H1 (cell line): ENCODE data around the gene CLBA1. TPM values are rescaled to one million over a fixed set of nuclear protein-coding genes. Genes with fewer than 3 reads are reported as not detected.
"Not testable (repeated sequence)": the region's sequence is repeated elsewhere in the genome, so short reads cannot be mapped to it uniquely, and the experiment has no call there.

ENCODE experiments used
- CTCF ChIA-PET: fragments of 300-600 bp; sonication (Branson Sonifier 250); formaldehyde crosslinking; loops from one replicate; lab custom pipeline; 2021; ENCODE audit not compliant: partially characterized antibody; lab: Charles Lee
- POLR2A ChIA-PET: fragments of 300-600 bp; sonication (Branson Sonifier 250); formaldehyde crosslinking; loops from one replicate; lab custom pipeline; 2021; ENCODE audit warnings: inconsistent platforms; ENCODE audit not compliant: partially characterized antibody; lab: Charles Lee
- DNase-seq, 2 experiments: peaks; one replicate each; pipeline versions ENCODE4 v3.0.0 to v3.0.0-alpha.2; 2010 to 2022; ENCODE audit warnings: low spot score in 2 of 2, low read depth in 1 of 2, mixed read lengths in 1 of 2
- FAIRE-seq: peaks from 2 replicates; lab custom pipeline; 2011; peaks lifted over from hg19 to GRCh38; lab: Jason Lieb, UNC
- H2AFZ ChIP-seq: 2 replicates; pipeline ENCODE4 v1.8.1; 2012; ENCODE audit warnings: low read length, inconsistent platforms
- H2AK5ac ChIP-seq: 2 replicates; pipeline ENCODE4 v1.6.1; 2013; ENCODE audit warnings: low read depth, low read length
- H2BK120ac ChIP-seq: replicated peaks from 2 replicates; pipeline ENCODE3; 2013; ENCODE audit warnings: low read depth, low read length, inconsistent platforms
- H2BK12ac ChIP-seq: 2 replicates; pipeline ENCODE4 v1.6.1; 2013; ENCODE audit warnings: low read depth, low read length
- H2BK15ac ChIP-seq: 2 replicates; pipeline ENCODE4 v1.6.1; 2013; ENCODE audit warnings: low read length
- H2BK20ac ChIP-seq: 2 replicates; pipeline ENCODE4 v1.6.1; 2013; ENCODE audit warnings: low read length
- H2BK5ac ChIP-seq: 2 replicates; pipeline ENCODE4 v1.6.1; 2013; ENCODE audit warnings: low read depth, low read length
- H3K14ac ChIP-seq: 2 replicates; pipeline ENCODE4 v1.6.1; 2013; ENCODE audit warnings: inconsistent platforms; ENCODE audit not compliant: insufficient read length
- H3K18ac ChIP-seq: 2 replicates; pipeline ENCODE4 v1.6.1; 2013; ENCODE audit warnings: low read length; ENCODE audit errors: extremely low read depth
- H3K23ac ChIP-seq: 2 replicates; pipeline ENCODE4 v1.6.1; 2013; ENCODE audit warnings: inconsistent platforms; ENCODE audit not compliant: insufficient read length
- H3K23me2 ChIP-seq: 2 replicates; pipeline ENCODE4 v1.6.1; 2013; ENCODE audit warnings: low read depth, low read length
- H3K27ac ChIP-seq: 2 replicates; pipeline ENCODE4 v1.6.1; 2011; ENCODE audit warnings: low read depth, low read length, inconsistent platforms
- H3K27me3 ChIP-seq, 4 experiments: replicated peaks in 1 of 4; 1 replicate in 1 of 4; 2 replicates in 3 of 4; pipeline versions ENCODE4 v1.6.1 to v1.8.1; 2011 to 2013; ENCODE audit warnings: low read length in 3 of 4, mild to moderate bottlenecking in 3 of 4, inconsistent platforms in 2 of 4, mixed read lengths in 2 of 4, moderate library complexity in 1 of 4; ENCODE audit not compliant: control insufficient read depth in 3 of 4, insufficient read depth in 3 of 4; ENCODE audit errors: extremely low read depth in 1 of 4
- H3K36me3 ChIP-seq, 4 experiments: 2 replicates each; pipeline versions ENCODE4 v1.6.1 to v1.8.1; 2011 to 2013; ENCODE audit warnings: mild to moderate bottlenecking in 4 of 4, low read length in 3 of 4, moderate library complexity in 2 of 4, control low read depth in 1 of 4, inconsistent platforms in 1 of 4; ENCODE audit not compliant: insufficient read depth in 4 of 4, control insufficient read depth in 2 of 4
- H3K4ac ChIP-seq: replicated peaks from 2 replicates; pipeline ENCODE3; 2013; ENCODE audit warnings: low read length, low read depth, mixed read lengths, inconsistent platforms; ENCODE audit not compliant: insufficient read length
- H3K4me1 ChIP-seq, 4 experiments: replicated peaks in 1 of 4; 1 replicate in 1 of 4; 2 replicates in 3 of 4; pipeline versions ENCODE4 v1.6.1 to v1.8.1; 2011 to 2013; ENCODE audit warnings: low read length in 3 of 4, inconsistent platforms in 2 of 4, mixed read lengths in 1 of 4; ENCODE audit not compliant: insufficient read depth in 4 of 4, control insufficient read depth in 3 of 4
- H3K4me2 ChIP-seq, 2 experiments: 2 replicates each; pipeline versions ENCODE4 v1.6.1 to v1.8.1; 2011 to 2013; ENCODE audit warnings: low read depth in 2 of 2, low read length in 2 of 2, control low read depth in 1 of 2, inconsistent platforms in 1 of 2, mild to moderate bottlenecking in 1 of 2; ENCODE audit not compliant: insufficient read depth in 1 of 2
- H3K4me3 ChIP-seq, 4 experiments: fragments of 200-600, 300-600 bp in 1 of 4; sonication (generic), shearing (Covaris generic), sonication (Bioruptor Twin) in 1 of 4; 2 replicates each; pipeline versions ENCODE4 v1.5.1 to v1.8.1; 2011 to 2016; ENCODE audit warnings: low read length in 4 of 4, low read depth in 3 of 4, control low read depth in 2 of 4, inconsistent platforms in 2 of 4, mild to moderate bottlenecking in 2 of 4, mixed read lengths in 1 of 4, moderate library complexity in 1 of 4; ENCODE audit not compliant: insufficient read depth in 2 of 4; ENCODE audit errors: extremely low read depth in 1 of 4
- H3K56ac ChIP-seq: replicated peaks from 2 replicates; pipeline ENCODE3; 2013; ENCODE audit warnings: low read depth, mild to moderate bottlenecking, mixed read lengths, low read length, inconsistent platforms; ENCODE audit not compliant: insufficient read length
- H3K79me1 ChIP-seq: 2 replicates; pipeline ENCODE4 v1.6.1; 2013; ENCODE audit warnings: low read depth, low read length, control low read depth
- H3K79me2 ChIP-seq, 2 experiments: 2 replicates each; pipeline versions ENCODE4 v1.6.1 to v1.8.1; 2012 to 2013; ENCODE audit warnings: low read length in 2 of 2, mild to moderate bottlenecking in 2 of 2, inconsistent platforms in 1 of 2; ENCODE audit not compliant: insufficient read depth in 2 of 2, control insufficient read depth in 1 of 2
- H3K9ac ChIP-seq, 4 experiments: replicated peaks in 1 of 4; 1 replicate in 1 of 4; 2 replicates in 3 of 4; pipeline versions ENCODE4 v1.6.1 to v1.8.1; 2011 to 2013; ENCODE audit warnings: low read depth in 3 of 4, low read length in 3 of 4, control low read depth in 2 of 4, mild to moderate bottlenecking in 2 of 4, moderate library complexity in 2 of 4, inconsistent platforms in 1 of 4; ENCODE audit errors: extremely low read depth in 1 of 4
- H3K9me3 ChIP-seq, 2 experiments: 2 replicates each; pipeline versions ENCODE4 v1.6.1 to v1.8.1; 2012 to 2013; ENCODE audit warnings: mild to moderate bottlenecking in 2 of 2, moderate library complexity in 2 of 2, control low read depth in 1 of 2, inconsistent platforms in 1 of 2, low read depth in 1 of 2, low read length in 1 of 2, mixed read lengths in 1 of 2; ENCODE audit not compliant: insufficient read depth in 2 of 2
- H4K20me1 ChIP-seq, 2 experiments: replicated peaks in 1 of 2; 2 replicates each; pipeline versions ENCODE3 to v1.8.1; 2011 to 2013; ENCODE audit warnings: inconsistent platforms in 2 of 2, low read length in 2 of 2, mild to moderate bottlenecking in 1 of 2; ENCODE audit not compliant: insufficient read depth in 2 of 2, control insufficient read depth in 1 of 2
- H4K5ac ChIP-seq: 2 replicates; pipeline ENCODE4 v1.6.1; 2013; ENCODE audit warnings: low read length, low read depth, mixed read lengths, inconsistent platforms; ENCODE audit not compliant: insufficient read length
- H4K8ac ChIP-seq: 2 replicates; pipeline ENCODE4 v1.8.0; 2013; ENCODE audit warnings: mild to moderate bottlenecking, moderate library complexity, low read length, inconsistent platforms; ENCODE audit not compliant: insufficient read depth; ENCODE audit errors: extremely low read depth
- H4K91ac ChIP-seq: replicated peaks from 2 replicates; pipeline ENCODE3; 2013; ENCODE audit warnings: low read length, mixed read lengths, inconsistent platforms; ENCODE audit not compliant: insufficient read length
- WGBS, 2 experiments: shearing (Covaris generic) in 1 of 2; methylation state at CpG; one replicate each; pipeline versions ENCODE4 v1.1.6 to v1.1.7; 2013 to 2015; ENCODE audit warnings: low lambda C conversion rate in 2 of 2, mixed read lengths in 2 of 2, inconsistent platforms in 1 of 2, low coverage in 1 of 2, missing lambda C conversion rate in 1 of 2; ENCODE audit not compliant: insufficient replicate concordance in 2 of 2, insufficient coverage in 1 of 2, insufficient read length in 1 of 2; ENCODE audit errors: extremely low coverage in 1 of 2, missing lambda C conversion rate in 1 of 2; 5-methylcytosine and 5-hydroxymethylcytosine counted together
- polyA plus RNA-seq, 7 experiments: library from polyadenylated mRNA; depleted of rRNA in 3 of 7; stranded (reverse) in 5 of 7; unstranded in 2 of 7; fragments of >200 nt in 5 of 7; fragments of 200-250 nt in 2 of 7; gene quantifications; 1 replicate in 5 of 7; 2 replicates in 1 of 7; 4 replicates in 1 of 7; pipeline versions ENCODE4 v1.2.1 to v1.2.3, GENCODE V29; 2011 to 2013; ENCODE audit warnings: missing spikeins in 2 of 7, mixed read lengths in 2 of 7
- total RNA-seq: library from RNA; stranded (reverse); fragmentation: NEBNext Ultra II Directional; extraction: Animal tissue kit (Norgen Biotek cat#: 25700); gene quantifications from 2 replicates; pipeline ENCODE4 v1.2.1, GENCODE V29; 2021

CLBA1 gene
- total and polyA plus RNA-seq, 2 of the 8 experiments (the other 6 are each of a cell fraction or from before 2014, with no cell fraction given), result 1.6 to 2.4 TPM

DNA sequence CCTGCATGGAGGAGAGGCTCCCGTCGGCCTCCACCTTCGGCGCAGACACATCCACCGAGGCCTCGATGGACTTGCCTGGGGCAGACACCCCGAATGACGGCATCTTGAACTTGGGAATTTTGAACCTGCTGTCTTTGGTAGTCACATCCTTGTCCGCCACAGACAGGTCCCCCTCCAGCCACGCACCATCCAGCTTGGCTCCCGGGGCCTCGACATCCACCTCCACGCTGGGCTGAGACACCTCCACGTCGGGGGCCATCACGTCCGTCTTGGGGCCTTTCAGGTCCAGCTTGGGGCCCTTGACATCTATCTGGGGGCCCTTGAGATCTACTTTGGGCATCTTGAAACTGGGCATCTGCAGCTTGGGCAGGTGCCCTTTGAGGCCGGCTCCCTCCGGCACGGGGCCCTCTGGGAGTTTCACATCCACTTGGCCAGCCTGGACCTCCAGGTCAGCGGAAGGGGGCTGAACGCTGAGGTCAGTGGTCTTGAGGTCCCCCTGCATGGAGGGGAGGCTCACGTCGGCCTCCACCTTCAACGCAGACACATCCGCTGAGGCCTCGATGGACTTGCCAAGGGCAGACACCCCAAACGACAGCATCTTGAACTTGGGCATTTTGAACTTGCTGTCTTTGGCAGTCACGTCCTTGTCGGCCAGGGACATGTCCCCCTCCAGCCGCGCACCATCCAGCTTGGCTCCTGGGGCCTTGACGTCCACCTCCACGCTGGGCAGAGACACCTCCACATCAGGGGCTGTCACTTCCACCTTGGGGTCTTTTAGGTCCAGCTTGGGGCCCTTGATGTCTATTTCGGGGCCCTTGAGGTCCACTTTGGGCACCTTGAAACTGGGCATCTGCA is 37.5 kb upstream of the CLBA1 start:
- H2AK5ac ChIP-seq, H2AFZ ChIP-seq, H2BK15ac ChIP-seq, H3K4me3 ChIP-seq, H4K20me1 ChIP-seq, H4K91ac ChIP-seq, H4K8ac ChIP-seq, H3K14ac ChIP-seq, H3K4me2 ChIP-seq, H4K5ac ChIP-seq, H2BK120ac ChIP-seq, H3K23ac ChIP-seq, H3K27me3 ChIP-seq, H3K4me1 ChIP-seq, H3K56ac ChIP-seq, H3K23me2 ChIP-seq, H2BK12ac ChIP-seq, FAIRE-seq, H3K79me1 ChIP-seq, H3K9ac ChIP-seq, DNase-seq, H3K79me2 ChIP-seq, H3K18ac ChIP-seq, H2BK5ac ChIP-seq, H3K4ac ChIP-seq, H3K27ac ChIP-seq, H3K36me3 ChIP-seq, H2BK20ac ChIP-seq: not testable (repeated sequence)
- peaks cover 0 to 72% of the 10 kb centered on the region in 2 experiments; a peak in 1 of 4 replicates for H3K9me3 ChIP-seq
- ChIA-PET CTCF (interaction anchor here (1.7 kb wide), 1 partner anchor 8 kb away, joined by 4 read pairs; no protein-coding TSS in a partner anchor), POLR2A (interaction anchor here (0.6 to 1.2 kb wide), 2 partner anchors 7 to 184 kb away, joined by 3 read pairs; no protein-coding TSS in a partner anchor)
- WGBS, 2 experiments, result 85% methylated on average over 25 of the region's 35 CpGs; no CpG with 5 or more reads in 1 of the 2 experiments
